ENCODE measurements around the gene RNF121. TPM values are rescaled to one million over a fixed set of nuclear protein-coding genes. Genes with fewer than 3 reads are reported as not detected.
A peak's percentile ranks its signal among the peaks of the same experiment; 100 is the strongest.

The RNF121 gene
- total and polyA plus RNA-seq, 2 of the 8 experiments (the other 6 are each of a cell fraction or from before 2014, with no cell fraction given): 39.7 to 51.6 TPM

DNA sequence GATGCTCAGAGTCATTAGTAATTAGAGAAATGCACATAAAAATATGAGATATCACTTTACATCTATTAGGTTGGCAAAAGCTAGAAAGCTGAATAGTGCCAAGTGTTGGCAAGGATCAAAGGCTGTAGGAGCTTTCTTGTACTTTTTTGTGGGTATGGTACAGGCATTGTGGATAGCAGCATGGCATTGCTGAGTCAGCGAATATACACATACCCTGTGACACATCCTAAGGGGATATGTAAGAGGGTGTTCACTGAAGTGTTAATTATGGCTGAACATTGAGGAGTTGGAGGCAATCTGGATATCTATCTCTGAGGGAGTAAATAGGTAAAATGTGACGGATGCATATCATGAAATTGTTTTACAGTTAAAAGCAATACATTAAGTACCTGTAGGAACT, 42.8 kb downstream of the RNF121 start:
- CTCF ChIA-PET (ENCODE audit: partially characterized antibody): interaction anchor here (1.1 kb wide), 1 partner anchor 500 kb away, joined by 3 read pairs; no protein-coding TSS in a partner anchor
- POLR2A ChIA-PET (ENCODE audit: partially characterized antibody): no interaction called here
- WGBS, 2 experiments (ENCODE audit: extremely low coverage in 1 of 2, insufficient coverage in 1 of 2, insufficient read length in 1 of 2, insufficient replicate concordance in 2 of 2, low coverage in 1 of 2, low lambda C conversion rate in 2 of 2, missing lambda C conversion rate in 1 of 2): 92% methylated on average over 2 of the region's 2 CpGs; no CpG with 5 or more reads in 1 of the 2 experiments

More for the DNA sequence above, 42.8 kb downstream of the RNF121 start:
- no peak overlapping the region for H3K4me3 ChIP-seq (ENCODE audit: extremely low read depth in 1 of 4, insufficient read depth in 2 of 4, low read depth in 3 of 4, low read length in 4 of 4)
- H3K56ac ChIP-seq (replicated peaks; ENCODE audit: insufficient read length, low read depth, low read length): no peak overlapping the region
- H3K4me2 ChIP-seq (ENCODE audit: insufficient read depth in 1 of 2, low read depth in 2 of 2, low read length in 2 of 2): no peak overlapping the region
- TF ChIP-seq HDAC6 (IDR thresholded peaks at IDR 0.05; ENCODE audit: low read depth, low read length) (no peak), MAFK (IDR thresholded peaks at IDR 0.05; ENCODE audit: low read depth, low read length) (peak; percentile 98), KDM4A (IDR thresholded peaks at IDR 0.05; ENCODE audit: low read depth, low read length, severe bottlenecking) (no peak), SIN3A (conservative IDR thresholded peaks at IDR 0.05 in 1 of 2, IDR thresholded peaks at IDR 0.05 in 1 of 2; ENCODE audit: low read depth in 1 of 2, low read length in 2 of 2) (no peak)
- no peaks in the 10 kb centered on the region for H3K27me3 ChIP-seq (replicated peaks in 1 of 4; ENCODE audit: control insufficient read depth in 3 of 4, extremely low read depth in 1 of 4, insufficient read depth in 3 of 4, low read length in 3 of 4)
- peaks cover 0 to 2% of the 10 kb centered on the region in 2 experiments for H4K20me1 ChIP-seq (replicated peaks in 1 of 2; ENCODE audit: control insufficient read depth in 1 of 2, insufficient read depth in 2 of 2, low read length in 2 of 2)
- no peak for FAIRE-seq
- H4K91ac ChIP-seq (replicated peaks; ENCODE audit: insufficient read length, low read length): no peak overlapping the region
- no peak overlapping the region for H3K23ac ChIP-seq (ENCODE audit: insufficient read length)
- H2BK20ac ChIP-seq (ENCODE audit: low read length): no peak overlapping the region
- no peak overlapping the region for H2AK5ac ChIP-seq (ENCODE audit: low read depth, low read length)
- no peak overlapping the region for H2BK120ac ChIP-seq (replicated peaks; ENCODE audit: low read depth, low read length)
- no peak overlapping the region for H3K4ac ChIP-seq (replicated peaks; ENCODE audit: insufficient read length, low read depth, low read length)
- no peak overlapping the region for H3K27ac ChIP-seq (ENCODE audit: low read depth, low read length)
- H2BK12ac ChIP-seq (ENCODE audit: low read depth, low read length): no peak overlapping the region
- no peaks in the 10 kb centered on the region for H3K9me3 ChIP-seq (ENCODE audit: insufficient read depth in 2 of 2, low read depth in 1 of 2, low read length in 1 of 2)
- no peak overlapping the region for H2BK15ac ChIP-seq (ENCODE audit: low read length)
- DNase-seq (ENCODE audit: low read depth in 1 of 2, low spot score in 2 of 2): no peak
- H3K36me3 ChIP-seq (ENCODE audit: control insufficient read depth in 2 of 4, insufficient read depth in 4 of 4, low read length in 3 of 4): peaks cover 0 to 6% (median under 1%) of the 10 kb centered on the region in 4 experiments; a peak in 1 of 8 replicates
- no peak overlapping the region for H2BK5ac ChIP-seq (ENCODE audit: low read depth, low read length)
- no peak overlapping the region for H4K8ac ChIP-seq (ENCODE audit: extremely low read depth, insufficient read depth, low read length)
- H2AFZ ChIP-seq (ENCODE audit: low read length): no peak overlapping the region
- H3K18ac ChIP-seq (ENCODE audit: extremely low read depth, low read length): no peak overlapping the region
- no peak overlapping the region for H3K9ac ChIP-seq (replicated peaks in 1 of 4; ENCODE audit: extremely low read depth in 1 of 4, low read depth in 3 of 4, low read length in 3 of 4)
- H3K79me2 ChIP-seq (ENCODE audit: control insufficient read depth in 1 of 2, insufficient read depth in 2 of 2, low read length in 2 of 2): no peaks in the 10 kb centered on the region
- no peaks in the 10 kb centered on the region for H3K79me1 ChIP-seq (ENCODE audit: low read depth, low read length)
- no peaks in the 10 kb centered on the region for H3K23me2 ChIP-seq (ENCODE audit: low read depth, low read length)
- no peaks in the 10 kb centered on the region for H3K4me1 ChIP-seq (replicated peaks in 1 of 4; ENCODE audit: control insufficient read depth in 3 of 4, insufficient read depth in 4 of 4, low read length in 3 of 4)
- H4K5ac ChIP-seq (ENCODE audit: insufficient read length, low read depth, low read length): no peak overlapping the region
- no peak overlapping the region for H3K14ac ChIP-seq (ENCODE audit: insufficient read length)

Data from H1 (cell line).